Measurements from ENCODE around the gene ARL16.

- TF ChIP-seq CTCF (IDR thresholded peaks at IDR 0.05; ENCODE audit: low read depth, low read length) (no peak), EZH2phosphoT487 (IDR thresholded peaks at IDR 0.05; ENCODE audit: low read depth) (no peak)
Measured at GRCh38 chr17:81648707-81649085, 34.9 kb downstream of the ARL16 start.

Data from OCI-LY3 (cell line).